Thymus (tissue), 11 donors: ENCODE data around the gene PGP. TPM values are rescaled to one million over a fixed set of nuclear protein-coding genes. Genes with fewer than 3 reads are reported as not detected.

Experiments
- DNase-seq, 9 donors: peaks; one replicate each; pipeline ENCODE4 v3.0.0-alpha.2; 2013; ENCODE audit warnings: low spot score in 9 of 9, low read depth in 6 of 9, missing footprints in 1 of 9
- H3K27ac ChIP-seq, 2 donors: one replicate each; pipeline ENCODE4 v1.5.1; 2013; ENCODE audit warnings: control low read depth in 1 of 2, low read depth in 1 of 2, low read length in 1 of 2, mild to moderate bottlenecking in 1 of 2, moderate library complexity in 1 of 2
- H3K27me3 ChIP-seq, 2 donors: one replicate each; pipeline ENCODE4 v1.5.1; 2013; ENCODE audit warnings: low read length in 1 of 2; ENCODE audit not compliant: control insufficient read depth in 2 of 2, insufficient read depth in 1 of 2
- H3K36me3 ChIP-seq, 2 donors: one replicate each; pipeline ENCODE4 v1.5.1; 2013; ENCODE audit warnings: low read length in 1 of 2, mild to moderate bottlenecking in 1 of 2, moderate library complexity in 1 of 2; ENCODE audit not compliant: control insufficient read depth in 2 of 2, insufficient read depth in 2 of 2
- H3K4me1 ChIP-seq, 2 donors: one replicate each; pipeline ENCODE4 v1.5.1; 2013; ENCODE audit warnings: low read length in 2 of 2; ENCODE audit not compliant: control insufficient read depth in 2 of 2, insufficient read depth in 2 of 2
- H3K4me3 ChIP-seq, 2 donors: one replicate each; pipeline ENCODE4 v1.5.1; 2013; ENCODE audit warnings: low read length in 2 of 2, control low read depth in 1 of 2, mild to moderate bottlenecking in 1 of 2
- H3K9me3 ChIP-seq, 2 donors: one replicate each; pipeline ENCODE4 v1.5.1; 2013; ENCODE audit warnings: low read length in 1 of 2, mild to moderate bottlenecking in 1 of 2; ENCODE audit not compliant: control insufficient read depth in 2 of 2, insufficient read depth in 1 of 2
- WGBS: extraction: QIAGEN DNeasy Blood & Tissue Kit; methylation state at CpG from one replicate; pipeline ENCODE4 v1.1.7; 2013; 5-methylcytosine and 5-hydroxymethylcytosine counted together
- polyA plus RNA-seq: library from polyadenylated mRNA; stranded (reverse); fragments of 200-250 nt; gene quantifications from one replicate; pipeline ENCODE4 v1.2.3, GENCODE V29; 2013
- total RNA-seq: library from RNA; stranded (reverse); fragments of 120-200 nt; gene quantifications from one replicate; pipeline ENCODE4 v1.2.4, GENCODE V29; 2013
- donor health status: healthy.

Gene PGP
- total and polyA plus RNA-seq, 2 donors: 12.4 to 12.9 TPM

- peaks cover 6 to 11% of the 10 kb centered on the region in 2 donors for H3K4me1 ChIP-seq
- no peak for DNase-seq
- peaks cover 0 to 4% of the 10 kb centered on the region in 2 donors for H3K9me3 ChIP-seq
- WGBS: 97% methylated on average over 12 of the region's 12 CpGs
- H3K4me3 ChIP-seq: no peak overlapping the region
- H3K27me3 ChIP-seq: no peaks in the 10 kb centered on the region
- peaks cover 60 to 63% of the 10 kb centered on the region in 2 donors for H3K36me3 ChIP-seq
- no peak overlapping the region for H3K27ac ChIP-seq
Observed at GRCh38 chr16:2229091-2229490, 14.5 kb upstream of the PGP start.

- 98% methylated on average over 25 of the region's 25 CpGs for WGBS
- H3K36me3 ChIP-seq: peaks cover 52 to 55% of the 10 kb centered on the region in 2 donors
- no peak overlapping the region for H3K27ac ChIP-seq
- no peak overlapping the region for H3K4me3 ChIP-seq
- H3K9me3 ChIP-seq: peaks cover 0 to 6% of the 10 kb centered on the region in 2 donors
- DNase-seq: no peak
- no peaks in the 10 kb centered on the region for H3K27me3 ChIP-seq
- peaks cover 7 to 14% of the 10 kb centered on the region in 2 donors for H3K4me1 ChIP-seq
Observed at GRCh38 chr16:2228161-2228824, 13.7 kb upstream of the PGP start.

- Histone ChIP-seq H3K27me3 (no peaks in the 10 kb centered on the region), H3K36me3 (peaks cover 39 to 42% of the 10 kb centered on the region in 2 donors), H3K9me3 (peaks cover 0 to 6% of the 10 kb centered on the region in 2 donors), H3K27ac (no peak overlapping the region), H3K4me3 (no peak overlapping the region), H3K4me1 (peaks cover 7 to 17% of the 10 kb centered on the region in 2 donors)
- DNase-seq: no peak
- WGBS: 98% methylated on average over 6 of the region's 6 CpGs
Observed at GRCh38 chr16:2226918-2227317, 12.3 kb upstream of the PGP start.

- Histone ChIP-seq H3K4me1 (peaks cover 7 to 17% of the 10 kb centered on the region in 2 donors), H3K27ac (no peak overlapping the region), H3K4me3 (no peak overlapping the region), H3K27me3 (no peaks in the 10 kb centered on the region), H3K9me3 (peaks cover 0 to 6% of the 10 kb centered on the region in 2 donors), H3K36me3 (peaks cover 33 to 36% of the 10 kb centered on the region in 2 donors)
- WGBS: 96% methylated on average over 9 of the region's 9 CpGs
- no peak for DNase-seq
Observed at GRCh38 chr16:2226245-2226793, 11.7 kb upstream of the PGP start.

GRCh38 chr16:2223942-2224486 is 9.4 kb upstream of the PGP start:
- Histone ChIP-seq H3K27ac (peak overlapping the region; percentile 72 to 75), H3K9me3 (peaks cover 0 to 6% of the 10 kb centered on the region in 2 donors), H3K4me3 (peak overlapping the region; percentile 62 to 88), H3K27me3 (no peaks in the 10 kb centered on the region), H3K36me3 (peaks cover 13 to 14% of the 10 kb centered on the region in 2 donors), H3K4me1 (peaks cover 7 to 13% of the 10 kb centered on the region in 2 donors)
- 6% methylated on average over 22 of the region's 22 CpGs for whole genome bisulfite sequencing
- DNase-seq: peak in 4 of 9 donors; percentile 17 to 50 (median 20)

- Histone ChIP-seq H3K4me3 (peak within 1 kb of the TSS; percentile 62 to 88), H3K36me3 (peaks cover 7 to 10% of the 10 kb centered on the region in 2 donors), H3K27ac (peak within 1 kb of the TSS; percentile 72 to 81), H3K4me1 (peaks cover 7 to 13% of the 10 kb centered on the region in 2 donors), H3K27me3 (no peaks in the 10 kb centered on the region), H3K9me3 (peaks cover 0 to 6% of the 10 kb centered on the region in 2 donors)
- under 1% methylated on average over 82 of the region's 82 CpGs for WGBS
- DNase-seq: peak; percentile 87 to 97 (median 94)
Observed at GRCh38 chr16:2223221-2223941, 8.7 kb upstream of the PGP start, which contains the start of gene E4F1. TSS of gene E4F1 (plus strand) at chr16:2223591. CDS start at chr16:2223614, 23 bp downstream.

- H3K27me3 ChIP-seq: no peaks in the 10 kb centered on the region
- H3K4me1 ChIP-seq: peaks cover 12 to 19% of the 10 kb centered on the region in 2 donors
- no peak for DNase-seq
- no peaks in the 10 kb centered on the region for H3K9me3 ChIP-seq
- peaks cover 3 to 14% of the 10 kb centered on the region in 2 donors for H3K36me3 ChIP-seq
- H3K27ac ChIP-seq: no peak overlapping the region
- no peak overlapping the region for H3K4me3 ChIP-seq
- WGBS: 98% methylated on average over 4 of the region's 4 CpGs
Observed at GRCh38 chr16:2216330-2216729, 1.7 kb upstream of the PGP start.

GRCh38 chr16:2213817-2214718 is 572 bp downstream of the PGP start:
- H3K27ac ChIP-seq: peak overlapping the region in 1 of 2 donors; percentile 60
- H3K4me3 ChIP-seq: peak overlapping the region; percentile 43 to 68
- H3K4me1 ChIP-seq: peaks cover 12 to 19% of the 10 kb centered on the region in 2 donors
- no peaks in the 10 kb centered on the region for H3K9me3 ChIP-seq
- 2% methylated on average over 98 of the region's 98 CpGs for WGBS
- H3K27me3 ChIP-seq: no peaks in the 10 kb centered on the region
- peak in 1 of 9 donors; percentile 17 for DNase-seq
- peaks cover 16 to 27% of the 10 kb centered on the region in 2 donors for H3K36me3 ChIP-seq
